Ramos (cell line): Measurements from ENCODE around the gene EEF1AKMT1.
"Not testable (repeated sequence)": the region's sequence is repeated elsewhere in the genome, so short reads cannot be mapped to it uniquely, and the experiment has no call there.

Source experiments
- in situ Hi-C: fragments of 300-500 bp; cut with MboI; formaldehyde crosslinking; loops from one replicate; pipeline ENCODE4 v1.14.3; 2022; ENCODE audit warnings: low sequenced_read_pairs; ENCODE audit not compliant: unreplicated experiment

Gene EEF1AKMT1

GRCh38 chr13:20702915-20703779, 70.6 kb downstream of the EEF1AKMT1 start, which contains the start of gene IL17D:
TSS of gene IL17D (plus strand) at chr13:20703699. CDS start at chr13:20704002, 303 bp downstream.
- in situ Hi-C loops, result no loop called here

- in situ Hi-C loops, result no loop called here
Observed at GRCh38 chr13:20702530-20702914, 71.2 kb downstream of the EEF1AKMT1 start.

GRCh38 chr13:20701461-20701860, 72.3 kb downstream of the EEF1AKMT1 start:
- in situ Hi-C loops, result no loop called here

- in situ Hi-C loops, result no loop called here
Observed at GRCh38 chr13:20700288-20700687, 73.5 kb downstream of the EEF1AKMT1 start.

- in situ Hi-C loops, result no loop called here
Observed at GRCh38 chr13:20699715-20700114, 74.0 kb downstream of the EEF1AKMT1 start.

- in situ Hi-C loops, result no loop called here
Observed at GRCh38 chr13:20696073-20696472, 77.7 kb downstream of the EEF1AKMT1 start.

- in situ Hi-C loops, result no loop called here
Observed at GRCh38 chr13:20691616-20692015, 82.1 kb downstream of the EEF1AKMT1 start.

GRCh38 chr13:20689291-20689690, 84.5 kb downstream of the EEF1AKMT1 start:
- in situ Hi-C loops, result no loop called here

- in situ Hi-C loops, result no loop called here
Observed at GRCh38 chr13:20686863-20687579, 86.7 kb downstream of the EEF1AKMT1 start.

GRCh38 chr13:20686167-20686566, 87.6 kb downstream of the EEF1AKMT1 start:
- in situ Hi-C loops, result no loop called here

- in situ Hi-C loops, result no loop called here
Observed at GRCh38 chr13:20685092-20685491, 88.7 kb downstream of the EEF1AKMT1 start.

GRCh38 chr13:20684546-20684945, 89.2 kb downstream of the EEF1AKMT1 start:
- in situ Hi-C loops, result no loop called here

- in situ Hi-C loops, result no loop called here
Observed at GRCh38 chr13:20684041-20684440, 89.7 kb downstream of the EEF1AKMT1 start.

- in situ Hi-C loops, result no loop called here
Observed at GRCh38 chr13:20682061-20682460, 91.7 kb downstream of the EEF1AKMT1 start.

- in situ Hi-C loops, result not testable (repeated sequence)
Observed at GRCh38 chr13:20681481-20681880, 92.3 kb downstream of the EEF1AKMT1 start.

- in situ Hi-C loops, result no loop called here
Observed at GRCh38 chr13:20680416-20681080, 93.2 kb downstream of the EEF1AKMT1 start.

- in situ Hi-C loops, result no loop called here
Observed at GRCh38 chr13:20679879-20680278, 93.9 kb downstream of the EEF1AKMT1 start.
